ENCODE results near the gene ACKR3.

Gene ACKR3

GRCh38 chr2:236569573-236569973, at the start of gene ACKR3:
Gene ACKR3 (plus strand): TSS chr2:236569825. CDS start chr2:236580466, 10,641 bp downstream.
- DNase-seq (ENCODE audit: low read depth, low spot score): peak; percentile 54

DNA sequence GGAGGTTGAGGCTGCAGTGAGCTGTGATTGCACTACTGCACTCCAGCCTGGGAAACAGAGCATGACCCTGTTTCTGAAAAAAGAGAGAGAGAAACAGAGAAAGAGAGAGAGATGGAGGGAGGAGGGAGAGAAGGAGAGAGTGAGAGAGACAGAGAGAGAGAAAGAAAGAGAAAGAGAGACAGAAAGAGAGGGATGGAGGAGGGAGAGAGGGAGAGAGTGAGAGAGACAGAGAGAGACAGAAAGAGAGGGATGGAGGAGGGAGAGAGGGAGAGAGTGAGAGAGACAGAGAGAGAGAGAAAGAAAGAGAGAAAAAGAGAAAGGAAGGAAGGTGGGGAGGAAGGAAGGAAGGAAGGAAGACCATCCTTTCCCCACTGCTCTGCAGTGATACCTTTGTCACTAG, 48.1 kb upstream of the ACKR3 start:
- DNase-seq (ENCODE audit: low read depth, low spot score): no peak

DNA sequence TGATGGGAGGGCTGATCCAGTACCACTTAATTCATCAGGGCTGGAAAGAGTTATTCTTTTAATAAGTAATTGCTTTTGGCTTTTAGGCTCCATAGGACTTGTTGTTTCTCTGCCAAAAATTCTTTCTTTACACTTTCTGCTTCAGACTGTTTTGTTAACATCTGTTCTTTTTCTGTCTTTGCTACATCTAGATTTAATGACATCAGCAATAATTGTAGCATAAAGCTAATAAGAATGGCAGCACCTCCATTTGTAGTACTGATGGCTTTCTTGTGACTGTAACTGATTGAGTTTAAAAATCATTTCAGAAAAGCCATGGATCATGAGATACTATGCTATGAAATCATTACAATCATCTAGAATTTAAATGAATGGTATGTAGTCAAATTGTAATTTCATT, 46.4 kb upstream of the ACKR3 start:
- no peak for DNase-seq (ENCODE audit: low read depth, low spot score)

DNA sequence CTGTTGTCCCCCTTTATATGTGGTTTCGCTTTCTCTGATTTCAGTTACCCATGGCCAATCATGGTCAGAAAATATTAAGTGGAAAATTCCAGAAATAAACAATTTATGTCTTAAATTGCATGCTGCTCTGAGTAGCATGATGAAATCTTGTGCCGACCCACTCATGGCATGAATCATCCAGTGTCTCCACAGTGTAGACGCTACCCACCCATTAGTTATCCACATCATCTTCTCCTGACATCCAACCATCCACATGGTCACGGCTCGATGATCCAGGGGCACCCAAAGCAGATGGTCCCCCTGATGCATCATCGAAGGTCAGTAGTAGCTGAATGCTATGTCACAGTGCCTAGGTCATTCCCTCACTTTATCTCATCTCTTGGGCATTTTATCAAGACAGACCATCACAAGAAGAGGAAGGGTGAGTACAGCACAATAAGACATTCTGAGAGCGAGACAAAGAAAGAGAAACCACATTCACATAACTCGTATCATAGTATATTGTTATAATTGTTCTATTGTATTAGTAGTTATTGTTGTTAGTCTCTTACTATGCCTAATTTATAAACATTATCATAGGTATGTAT, 44.1 kb upstream of the ACKR3 start:
- no peak for DNase-seq (ENCODE audit: low read depth, low spot score)

GRCh38 chr2:236526455-236527158, 43.0 kb upstream of the ACKR3 start:
- no peak for DNase-seq (ENCODE audit: low read depth, low spot score)

- no peak for DNase-seq (ENCODE audit: low read depth, low spot score)
These were observed 42.4 kb upstream of the ACKR3 start for GRCh38 chr2:236527159-236527630.

DNA sequence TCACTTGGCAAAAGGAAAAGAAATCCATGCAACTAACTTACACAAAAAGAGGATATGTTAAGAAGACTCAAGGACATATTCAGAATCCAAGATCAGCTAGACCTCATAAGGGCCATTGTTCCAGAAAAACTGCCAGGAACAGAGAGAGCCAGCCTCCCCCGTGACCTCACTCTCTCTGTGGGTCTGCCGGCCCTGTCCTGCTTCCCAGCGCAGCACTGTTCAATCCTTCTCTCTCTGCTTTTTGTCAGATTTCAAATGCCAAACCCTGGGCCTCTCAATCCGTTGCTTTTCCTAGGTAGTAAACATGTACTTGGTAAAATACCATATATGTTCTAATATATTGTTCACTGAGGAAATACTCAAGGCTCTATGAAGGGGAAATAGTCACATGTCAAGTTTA, 40.0 kb upstream of the ACKR3 start:
- no peak for DNase-seq (ENCODE audit: low read depth, low spot score)

GRCh38 chr2:236530512-236530911, 39.1 kb upstream of the ACKR3 start:
- no peak for DNase-seq (ENCODE audit: low read depth, low spot score)

GRCh38 chr2:236531195-236531594, 38.4 kb upstream of the ACKR3 start:
- no peak for DNase-seq (ENCODE audit: low read depth, low spot score)

- no peak for DNase-seq (ENCODE audit: low read depth, low spot score)
These were observed 37.6 kb upstream of the ACKR3 start for GRCh38 chr2:236531996-236532395.

DNA sequence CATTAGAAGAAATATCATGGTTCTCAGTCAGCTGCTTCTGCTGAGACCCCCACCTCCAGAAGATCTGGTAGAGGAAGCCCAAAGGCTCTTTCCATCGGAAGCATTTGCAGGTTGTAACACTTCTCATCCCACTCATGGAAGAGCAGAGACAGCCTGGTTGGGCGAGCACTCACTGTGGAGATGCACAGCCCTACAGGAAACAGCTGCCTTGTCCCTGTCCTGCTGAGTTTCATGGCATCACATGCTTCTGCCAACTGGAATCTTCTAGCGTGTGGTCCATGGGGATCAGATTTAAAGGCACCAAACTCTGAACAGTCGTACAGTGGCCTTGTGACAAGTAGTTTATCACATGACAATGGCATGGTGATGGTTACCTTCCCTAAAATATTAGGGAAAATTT, 36.3 kb upstream of the ACKR3 start:
- no peak for DNase-seq (ENCODE audit: low read depth, low spot score)

- peak; percentile 96 for DNase-seq (ENCODE audit: low read depth, low spot score)
These were observed 34.6 kb upstream of the ACKR3 start for GRCh38 chr2:236535024-236535423.

DNA sequence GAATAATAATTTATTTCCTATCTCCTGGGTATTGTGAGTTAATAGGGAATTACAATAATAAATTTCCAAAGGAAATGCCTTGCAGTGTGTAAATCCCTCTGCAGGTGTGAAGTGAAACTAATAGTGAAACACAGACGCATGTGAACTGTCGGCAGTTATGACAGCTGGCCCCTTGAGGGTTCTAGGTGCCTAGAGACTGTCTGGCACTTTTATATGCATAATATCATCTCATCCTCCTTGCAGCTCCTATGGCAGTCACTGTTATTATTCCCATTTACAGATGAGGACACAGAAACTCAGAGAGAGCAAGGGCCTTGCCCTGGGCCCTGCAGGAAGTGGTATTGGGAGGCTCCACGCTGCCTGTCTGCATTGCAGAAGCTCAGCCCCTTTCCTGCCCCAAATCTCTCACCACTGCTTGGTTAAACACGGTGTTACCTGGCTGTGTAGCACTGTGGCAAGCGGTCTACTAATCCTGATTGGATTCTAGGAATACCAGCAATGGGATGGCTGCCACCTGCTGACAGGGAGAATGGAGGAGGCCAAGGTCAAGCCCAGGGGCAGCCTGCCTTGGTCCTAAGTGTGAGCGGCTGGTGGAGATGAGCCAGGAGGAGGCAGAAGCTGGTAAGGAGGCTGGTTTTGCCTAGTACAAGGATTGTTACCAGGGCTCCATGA, 32.8 kb upstream of the ACKR3 start:
- DNase-seq (ENCODE audit: low read depth, low spot score): no peak

DNA sequence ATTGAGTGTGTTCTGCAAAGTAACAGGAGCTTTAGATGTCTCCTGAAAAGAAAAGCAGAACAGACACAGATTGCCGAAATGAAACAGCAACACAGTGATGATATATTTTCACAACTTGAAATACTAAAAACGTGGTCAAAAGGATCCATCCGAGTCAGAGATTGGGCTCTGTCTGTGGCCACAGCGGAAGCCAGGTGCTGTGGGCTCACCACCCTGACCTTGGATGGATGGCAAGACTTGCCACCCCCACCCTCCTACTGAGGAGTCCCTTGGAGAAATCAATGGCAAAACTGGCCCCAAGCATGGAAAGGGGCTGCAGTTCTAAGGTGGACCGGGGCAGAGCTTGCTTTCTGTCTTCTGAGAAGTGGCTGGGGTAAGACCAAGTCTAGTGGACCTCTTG, 31.4 kb upstream of the ACKR3 start:
- DNase-seq (ENCODE audit: low read depth, low spot score): no peak

GRCh38 chr2:236541008-236541562, 28.5 kb upstream of the ACKR3 start:
- no peak for DNase-seq (ENCODE audit: low read depth, low spot score)

DNA sequence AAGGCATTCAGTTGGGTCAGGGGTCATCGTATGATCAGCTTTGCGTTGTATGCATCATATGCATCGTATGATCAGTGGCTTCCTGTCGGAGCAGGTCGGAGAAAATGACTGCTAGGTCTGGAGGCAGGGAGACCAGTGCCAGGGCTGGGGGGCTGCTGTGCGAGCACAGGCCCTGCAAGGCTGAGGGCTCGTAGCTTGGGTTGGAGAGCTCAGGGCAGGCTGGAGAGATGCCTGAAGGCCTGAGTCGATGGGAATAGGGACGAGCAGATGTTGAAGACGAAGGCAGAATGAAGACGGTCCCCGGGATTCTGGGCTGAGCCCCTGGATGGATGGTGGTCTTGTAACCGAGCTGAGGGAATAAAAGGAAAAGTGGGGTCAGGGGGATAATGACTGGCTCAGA, 25.3 kb upstream of the ACKR3 start:
- no peak for DNase-seq (ENCODE audit: low read depth, low spot score)

DNA sequence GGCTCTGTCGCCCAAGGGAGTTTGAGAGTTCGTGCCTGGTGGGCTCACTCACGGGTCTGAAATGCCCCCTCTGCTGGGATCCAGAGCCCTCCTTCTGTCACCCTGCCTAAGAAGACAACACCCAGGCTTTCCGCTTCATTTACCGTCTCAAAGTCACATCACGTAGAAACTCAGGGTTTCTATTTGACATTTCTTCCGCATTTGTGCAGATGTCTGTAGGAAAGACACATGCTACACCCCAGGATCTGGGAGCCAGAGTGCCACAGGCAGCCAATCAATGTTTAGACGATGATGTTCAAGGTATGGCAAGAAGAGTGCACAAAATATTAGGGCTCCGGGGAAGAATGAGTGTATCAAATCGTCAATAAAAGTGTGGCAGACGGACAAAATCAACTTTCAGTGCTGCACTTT, 24.4 kb upstream of the ACKR3 start:
- DNase-seq (ENCODE audit: low read depth, low spot score): no peak

DNA sequence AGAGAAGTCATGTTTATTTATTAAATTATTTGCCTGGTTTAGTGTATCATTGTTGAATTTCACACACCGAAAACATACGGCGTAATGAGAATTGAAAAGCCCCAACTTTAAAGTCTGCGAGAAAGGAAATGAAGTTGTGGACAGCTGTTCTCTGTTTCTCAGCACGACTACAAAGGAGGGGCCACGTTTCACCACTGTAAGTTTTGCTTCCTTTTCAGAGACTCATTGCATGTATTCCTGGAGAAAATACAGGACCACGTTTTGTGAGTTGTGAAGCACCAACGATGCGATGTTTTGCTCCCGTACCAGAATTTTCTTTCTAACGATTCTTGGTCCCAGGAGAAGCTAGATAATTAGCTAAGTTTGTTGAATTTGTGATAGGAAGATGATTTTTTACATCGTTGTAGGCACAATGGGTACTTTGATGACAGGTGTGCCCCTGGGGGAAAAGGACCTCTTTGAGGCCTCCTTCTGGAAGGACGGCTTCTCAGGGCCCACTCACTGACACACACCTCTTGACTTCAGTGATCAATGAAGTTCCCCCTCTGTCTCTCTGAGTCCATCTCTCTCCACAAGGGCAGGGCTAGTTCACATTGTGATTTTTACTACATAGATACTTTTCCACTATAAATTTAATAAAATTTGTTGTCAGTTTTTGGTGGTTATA, 23.7 kb upstream of the ACKR3 start:
- no peak for DNase-seq (ENCODE audit: low read depth, low spot score)

DNA sequence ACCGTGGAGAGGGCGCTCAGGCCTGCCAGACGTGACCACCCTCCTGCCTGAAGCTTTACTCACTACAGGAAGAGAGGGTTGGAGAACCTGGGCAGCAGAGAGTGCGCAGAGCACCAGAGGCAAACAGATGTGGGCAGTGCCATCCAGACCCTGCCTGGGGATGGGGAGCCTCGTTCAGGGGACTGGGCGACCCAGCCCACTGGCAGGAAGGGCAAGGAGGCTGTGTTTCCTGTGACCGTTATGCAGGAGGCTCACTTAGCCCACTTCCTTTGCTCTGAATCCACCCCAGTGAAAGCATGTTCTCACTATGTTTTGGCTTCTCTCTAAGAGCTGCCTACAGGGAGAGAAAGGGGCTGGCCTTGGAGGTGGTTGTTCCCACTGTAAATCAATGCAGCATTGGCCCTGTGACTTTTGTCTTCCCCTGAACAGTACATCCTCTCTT, 23.0 kb upstream of the ACKR3 start:
- no peak for DNase-seq (ENCODE audit: low read depth, low spot score)

- no peak for DNase-seq (ENCODE audit: low read depth, low spot score)
These were observed 21.9 kb upstream of the ACKR3 start for GRCh38 chr2:236547725-236548124.

GRCh38 chr2:236548179-236548921, 21.3 kb upstream of the ACKR3 start:
- DNase-seq (ENCODE audit: low read depth, low spot score): no peak
